ENCODE data around the gene METTL25B. TPM values are rescaled to one million over a fixed set of nuclear protein-coding genes. Genes with fewer than 3 reads are reported as not detected.

Gene METTL25B
- total and polyA plus RNA-seq, 2 of the 13 experiments (the other 11 are each of a cell fraction or from before 2014, with no cell fraction given): 11.9 to 24.0 TPM

DNA sequence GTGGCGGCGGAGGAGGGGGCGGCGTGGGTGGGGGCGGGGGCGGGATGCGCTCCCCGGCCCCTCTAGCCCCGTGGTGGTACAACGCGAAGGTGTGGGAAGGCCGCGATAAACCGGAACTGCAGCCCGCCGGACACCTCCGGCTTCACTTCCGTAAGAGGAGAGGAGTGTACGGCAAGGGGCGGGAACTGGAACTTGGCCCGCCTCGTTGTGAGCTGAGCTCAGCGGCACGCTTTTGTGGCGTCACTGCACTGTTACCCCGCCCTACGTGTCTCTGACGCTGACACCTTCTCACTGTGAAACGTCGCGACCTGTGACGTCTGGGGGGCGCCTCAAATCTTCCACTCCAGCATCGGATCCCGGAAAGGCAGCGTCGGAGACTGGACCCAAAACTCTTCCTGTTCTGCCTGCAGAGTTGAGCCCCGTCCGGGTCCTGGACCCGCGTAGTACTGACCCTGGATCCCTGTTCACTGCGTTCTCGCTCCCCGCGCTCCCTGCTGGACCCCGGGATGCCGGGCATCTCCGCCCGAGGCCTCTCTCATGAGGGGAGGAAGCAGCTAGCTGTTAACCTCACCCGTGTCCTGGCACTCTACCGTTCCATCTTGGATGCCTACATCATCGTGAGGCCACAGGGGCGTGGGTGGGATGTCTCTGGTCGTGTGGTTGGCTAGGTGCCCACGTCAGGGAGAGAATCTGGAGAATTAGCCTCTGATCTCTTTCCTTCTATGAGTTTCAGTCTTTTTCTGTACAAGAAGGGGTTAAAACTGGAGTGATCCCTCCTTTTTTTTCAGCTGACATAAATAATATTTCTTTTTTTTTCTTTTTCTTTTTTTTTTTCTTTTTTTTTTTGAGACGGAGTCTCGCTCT is 562 bp downstream of the METTL25B start, which contains the start of gene ISG20L2 (continued):
- TF ChIP-seq SETDB1 (CRISPR knock-in tag; IDR thresholded peaks at IDR 0.05; ENCODE audit: borderline replicate concordance) (no peak), CBX2 (IDR thresholded peaks at IDR 0.05; ENCODE audit: low read depth, low read length) (no peak), CBX2 (CRISPR knock-in tag; IDR thresholded peaks at IDR 0.05; ENCODE audit: low read depth) (no peak), ZNF335 (CRISPR knock-in tag; IDR thresholded peaks at IDR 0.05) (no peak), GTF2F1 (IDR thresholded peaks at IDR 0.05; ENCODE audit: low read length) (no peak), MEIS1 (CRISPR knock-in tag; IDR thresholded peaks at IDR 0.05; ENCODE audit: borderline replicate concordance) (no peak; the same call in 1 of the 2 replicates), SMAD3 (CRISPR knock-in tag; IDR thresholded peaks at IDR 0.05) (no peak), ZNF552 (CRISPR knock-in tag; IDR thresholded peaks at IDR 0.05; ENCODE audit: borderline replicate concordance) (no peak), ELF1 (CRISPR knock-in tag; IDR thresholded peaks at IDR 0.05) (peak; percentile 89), ZSCAN30 (CRISPR knock-in tag; IDR thresholded peaks at IDR 0.05) (no peak), DZIP1 (CRISPR knock-in tag; IDR thresholded peaks at IDR 0.05) (no peak), AKAP8 (CRISPR knock-in tag; IDR thresholded peaks at IDR 0.05) (no peak), ZNF878 (CRISPR knock-in tag; IDR thresholded peaks at IDR 0.05) (no peak), MED1 (CRISPR knock-in tag; IDR thresholded peaks at IDR 0.05) (peak; percentile 14; the same call in 1 of the 2 replicates), NAIF1 (CRISPR knock-in tag; IDR thresholded peaks at IDR 0.05; ENCODE audit: borderline replicate concordance) (no peak), PHF20 (CRISPR knock-in tag; IDR thresholded peaks at IDR 0.05) (peak; percentile 86), ZNF670 (CRISPR knock-in tag; IDR thresholded peaks at IDR 0.05; ENCODE audit: borderline replicate concordance) (no peak)
- TF ChIP-seq, protein P1, sequence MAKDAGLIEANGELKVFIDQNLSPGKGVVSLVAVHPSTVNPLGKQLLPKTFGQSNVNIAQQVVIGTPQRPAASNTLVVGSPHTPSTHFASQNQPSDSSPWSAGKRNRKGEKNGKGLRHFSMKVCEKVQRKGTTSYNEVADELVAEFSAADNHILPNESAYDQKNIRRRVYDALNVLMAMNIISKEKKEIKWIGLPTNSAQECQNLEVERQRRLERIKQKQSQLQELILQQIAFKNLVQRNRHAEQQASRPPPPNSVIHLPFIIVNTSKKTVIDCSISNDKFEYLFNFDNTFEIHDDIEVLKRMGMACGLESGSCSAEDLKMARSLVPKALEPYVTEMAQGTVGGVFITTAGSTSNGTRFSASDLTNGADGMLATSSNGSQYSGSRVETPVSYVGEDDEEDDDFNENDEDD (CRISPR knock-in tag; IDR thresholded peaks at IDR 0.05; ENCODE audit: borderline replicate concordance): peak; percentile 75; the same call in 1 of the 2 replicates
- TF ChIP-seq, protein P2, sequence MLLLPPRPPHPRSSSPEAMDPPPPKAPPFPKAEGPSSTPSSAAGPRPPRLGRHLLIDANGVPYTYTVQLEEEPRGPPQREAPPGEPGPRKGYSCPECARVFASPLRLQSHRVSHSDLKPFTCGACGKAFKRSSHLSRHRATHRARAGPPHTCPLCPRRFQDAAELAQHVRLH (CRISPR knock-in tag; IDR thresholded peaks at IDR 0.05; ENCODE audit: borderline replicate concordance, low read depth): no peak
- TF ChIP-seq, protein P3, sequence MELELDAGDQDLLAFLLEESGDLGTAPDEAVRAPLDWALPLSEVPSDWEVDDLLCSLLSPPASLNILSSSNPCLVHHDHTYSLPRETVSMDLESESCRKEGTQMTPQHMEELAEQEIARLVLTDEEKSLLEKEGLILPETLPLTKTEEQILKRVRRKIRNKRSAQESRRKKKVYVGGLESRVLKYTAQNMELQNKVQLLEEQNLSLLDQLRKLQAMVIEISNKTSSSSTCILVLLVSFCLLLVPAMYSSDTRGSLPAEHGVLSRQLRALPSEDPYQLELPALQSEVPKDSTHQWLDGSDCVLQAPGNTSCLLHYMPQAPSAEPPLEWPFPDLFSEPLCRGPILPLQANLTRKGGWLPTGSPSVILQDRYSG (CRISPR knock-in tag; IDR thresholded peaks at IDR 0.05): 0 out of 2 replicates have a peak, but pooled peaks have one; percentile 16
- TF ChIP-seq, protein P4, sequence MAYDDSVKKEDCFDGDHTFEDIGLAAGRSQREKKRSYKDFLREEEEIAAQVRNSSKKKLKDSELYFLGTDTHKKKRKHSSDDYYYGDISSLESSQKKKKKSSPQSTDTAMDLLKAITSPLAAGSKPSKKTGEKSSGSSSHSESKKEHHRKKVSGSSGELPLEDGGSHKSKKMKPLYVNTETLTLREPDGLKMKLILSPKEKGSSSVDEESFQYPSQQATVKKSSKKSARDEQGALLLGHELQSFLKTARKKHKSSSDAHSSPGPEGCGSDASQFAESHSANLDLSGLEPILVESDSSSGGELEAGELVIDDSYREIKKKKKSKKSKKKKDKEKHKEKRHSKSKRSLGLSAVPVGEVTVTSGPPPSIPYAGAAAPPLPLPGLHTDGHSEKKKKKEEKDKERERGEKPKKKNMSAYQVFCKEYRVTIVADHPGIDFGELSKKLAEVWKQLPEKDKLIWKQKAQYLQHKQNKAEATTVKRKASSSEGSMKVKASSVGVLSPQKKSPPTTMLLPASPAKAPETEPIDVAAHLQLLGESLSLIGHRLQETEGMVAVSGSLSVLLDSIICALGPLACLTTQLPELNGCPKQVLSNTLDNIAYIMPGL (CRISPR knock-in tag; IDR thresholded peaks at IDR 0.05; ENCODE audit: borderline replicate concordance in 1 of 2, low read depth in 1 of 2): peak in 1 of 2 experiments; percentile 52; a peak in 1 of 4 replicates

All from HepG2 (cell line).